Loucy (cell line): ENCODE data around the gene CSTPP1.

Source experiments
- H2AFZ ChIP-seq: fragments of 200-600 bp; sonication (generic); 2 replicates; pipeline ENCODE4 v1.6.0; 2016; ENCODE audit warnings: antibody characterized with exemption, mild to moderate bottlenecking, low read length, moderate library complexity
- H3F3A ChIP-seq: fragments of 200-600 bp; 2 replicates; pipeline ENCODE4 v1.6.0; 2016; ENCODE audit warnings: antibody characterized with exemption, low read depth, mild to moderate bottlenecking
- H3K27me3 ChIP-seq: fragments of 200-600 bp; sonication (generic); 2 replicates; pipeline ENCODE4 v1.6.1; 2014; ENCODE audit warnings: low read length, mild to moderate bottlenecking; ENCODE audit not compliant: insufficient read depth, poor library complexity, severe bottlenecking
- H3K36me3 ChIP-seq: fragments of 200-600 bp; sonication (generic); 2 replicates; pipeline ENCODE4 v1.6.1; 2016; ENCODE audit warnings: low read length; ENCODE audit not compliant: insufficient read depth
- H3K4me1 ChIP-seq: fragments of 200-600 bp; sonication (generic); 2 replicates; pipeline ENCODE4 v1.5.1; 2014; ENCODE audit warnings: low read length, mild to moderate bottlenecking; ENCODE audit not compliant: insufficient read depth, poor library complexity, severe bottlenecking
- H3K4me2 ChIP-seq: fragments of 200-600 bp; sonication (generic); 2 replicates; pipeline ENCODE4 v1.6.0; 2014; ENCODE audit warnings: antibody characterized with exemption, low read length, low read depth, mild to moderate bottlenecking; ENCODE audit not compliant: poor library complexity, severe bottlenecking
- H3K4me3 ChIP-seq: fragments of 200-600 bp; sonication (generic); 2 replicates; pipeline ENCODE4 v1.5.1; 2014; ENCODE audit warnings: low read length, mild to moderate bottlenecking, mixed read lengths; ENCODE audit not compliant: poor library complexity, severe bottlenecking
- H3K79me2 ChIP-seq: fragments of 200-600 bp; sonication (generic); 2 replicates; pipeline ENCODE4 v1.6.1; 2014; ENCODE audit warnings: low read length; ENCODE audit not compliant: insufficient read depth
- H3K9ac ChIP-seq: fragments of 200-600 bp; sonication (generic); 2 replicates; pipeline ENCODE4 v1.6.0; 2014; ENCODE audit warnings: mild to moderate bottlenecking, low read depth, low read length, moderate library complexity; ENCODE audit not compliant: poor library complexity, severe bottlenecking
- H3K9me2 ChIP-seq: fragments of 200-600 bp; sonication (generic); replicated peaks from 2 replicates; pipeline ENCODE4 v1.6.1; 2016; ENCODE audit warnings: low read depth, low read length, mixed read lengths
- H3K9me3 ChIP-seq: fragments of 200-600 bp; sonication (generic); 2 replicates; pipeline ENCODE4 v1.6.1; 2014; ENCODE audit warnings: mild to moderate bottlenecking, antibody characterized with exemption, low read length, low read depth; ENCODE audit not compliant: insufficient read depth
- H4K20me1 ChIP-seq: fragments of 200-600 bp; sonication (generic); 2 replicates; pipeline ENCODE4 v1.6.0; 2014; ENCODE audit warnings: antibody characterized with exemption, low read length, mild to moderate bottlenecking; ENCODE audit not compliant: insufficient read depth, poor library complexity, severe bottlenecking
- CTCF ChIP-seq: fragments of 200-600 bp; sonication (generic); conservative IDR thresholded peaks from 2 replicates; pipeline ENCODE4 v1.5.1; 2014; ENCODE audit warnings: mild to moderate bottlenecking, antibody characterized with exemption, low read length
- EZH2phosphoT487 ChIP-seq: fragments of 200-600 bp; IDR thresholded peaks from 2 replicates; pipeline ENCODE4 v1.6.1; 2018; ENCODE audit warnings: antibody characterized with exemption, mild to moderate bottlenecking, moderate library complexity, borderline replicate concordance

CSTPP1 gene

GRCh38 chr11:47033439-47033838 lies 96.9 kb downstream of the CSTPP1 start:
- H3K79me2 ChIP-seq, result no peaks in the 10 kb centered on the region
- H3K4me2 ChIP-seq, result no peak overlapping the region
- H3K4me3 ChIP-seq, result no peak overlapping the region
- H3K9me3 ChIP-seq, result no peaks in the 10 kb centered on the region
- no peak overlapping the region for H2AFZ ChIP-seq
- no peaks in the 10 kb centered on the region for H3K27me3 ChIP-seq
- TF ChIP-seq CTCF, result no peak
- TF ChIP-seq EZH2phosphoT487, result no peak
- H3K36me3 ChIP-seq, result no peaks in the 10 kb centered on the region
- H3K9me2 ChIP-seq, result no peaks in the 10 kb centered on the region
- no peaks in the 10 kb centered on the region for H4K20me1 ChIP-seq
- peaks cover 9% of the 10 kb centered on the region for H3K4me1 ChIP-seq
- peaks cover 6% of the 10 kb centered on the region; the same call in 1 of the 2 replicates for H3F3A ChIP-seq
- no peak overlapping the region for H3K9ac ChIP-seq

- Histone ChIP-seq H3K4me2 (no peak overlapping the region), H4K20me1 (no peaks in the 10 kb centered on the region), H3K27me3 (no peaks in the 10 kb centered on the region), H3K9ac (no peak overlapping the region), H3K79me2 (no peaks in the 10 kb centered on the region), H3K4me1 (peaks cover 9% of the 10 kb centered on the region), H3K9me2 (no peaks in the 10 kb centered on the region), H3K4me3 (no peak overlapping the region), H3K9me3 (no peaks in the 10 kb centered on the region), H2AFZ (no peak overlapping the region), H3F3A (peaks cover 6% of the 10 kb centered on the region; the same call in 1 of the 2 replicates), H3K36me3 (no peaks in the 10 kb centered on the region)
- TF ChIP-seq CTCF, result no peak
- no peak for TF ChIP-seq EZH2phosphoT487
Observed at GRCh38 chr11:47034091-47034490, 97.5 kb downstream of the CSTPP1 start.

- Histone ChIP-seq H3F3A (peaks cover 6% of the 10 kb centered on the region; the same call in 1 of the 2 replicates), H3K9me3 (no peaks in the 10 kb centered on the region), H4K20me1 (no peaks in the 10 kb centered on the region), H3K9me2 (no peaks in the 10 kb centered on the region), H3K9ac (no peak overlapping the region), H3K4me2 (peak overlapping the region; percentile 15), H3K4me1 (peaks cover 9% of the 10 kb centered on the region), H3K27me3 (no peaks in the 10 kb centered on the region), H2AFZ (no peak overlapping the region), H3K36me3 (no peaks in the 10 kb centered on the region), H3K4me3 (peak overlapping the region; percentile 0), H3K79me2 (no peaks in the 10 kb centered on the region)
- TF ChIP-seq CTCF (no peak), EZH2phosphoT487 (no peak)
Observed at GRCh38 chr11:47035108-47035507, 98.5 kb downstream of the CSTPP1 start.
